Stimulated activated CD4-positive, alpha-beta T cell treated with anti-CD3 and anti-CD28 coated beads, Interleukin-2, amount 100 ng/mL, for 48 hours (primary cell): ENCODE results near the gene KLHL35.
"Not testable (repeated sequence)": the region's sequence is repeated elsewhere in the genome, so short reads cannot be mapped to it uniquely, and the experiment has no call there.

ENCODE experiments used
- DNase-seq, 2 donors: peaks; one replicate each; pipeline ENCODE4 v3.0.0-alpha.2; 2020

KLHL35 gene

DNA sequence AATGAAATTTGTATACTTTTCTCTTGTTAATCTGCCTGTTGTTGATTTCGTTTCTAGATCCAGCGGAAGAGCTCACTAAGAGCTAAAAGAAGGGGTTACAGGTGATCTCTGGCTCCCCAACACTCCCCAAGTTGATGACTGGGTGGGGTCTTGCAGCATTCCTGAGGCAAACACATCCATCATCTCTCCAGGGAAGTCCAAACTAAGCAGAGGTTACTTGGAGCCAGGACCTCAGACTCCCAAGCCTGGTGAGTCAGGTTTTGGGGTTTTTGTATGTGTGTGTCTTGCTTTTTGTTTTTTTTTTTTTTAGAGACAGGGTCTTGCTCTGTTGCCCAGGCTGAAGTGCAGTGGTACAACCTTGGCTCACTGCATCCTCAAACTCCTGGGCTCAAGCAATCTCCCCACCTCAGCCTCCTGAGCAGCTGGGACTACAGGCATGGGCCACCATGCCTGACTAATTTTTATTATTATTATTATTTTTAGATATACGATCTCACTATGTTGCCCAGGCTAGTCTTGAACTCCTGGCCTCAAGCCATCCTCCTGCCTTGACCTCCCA, 45.2 kb downstream of the KLHL35 start:
- no peak for DNase-seq

DNA sequence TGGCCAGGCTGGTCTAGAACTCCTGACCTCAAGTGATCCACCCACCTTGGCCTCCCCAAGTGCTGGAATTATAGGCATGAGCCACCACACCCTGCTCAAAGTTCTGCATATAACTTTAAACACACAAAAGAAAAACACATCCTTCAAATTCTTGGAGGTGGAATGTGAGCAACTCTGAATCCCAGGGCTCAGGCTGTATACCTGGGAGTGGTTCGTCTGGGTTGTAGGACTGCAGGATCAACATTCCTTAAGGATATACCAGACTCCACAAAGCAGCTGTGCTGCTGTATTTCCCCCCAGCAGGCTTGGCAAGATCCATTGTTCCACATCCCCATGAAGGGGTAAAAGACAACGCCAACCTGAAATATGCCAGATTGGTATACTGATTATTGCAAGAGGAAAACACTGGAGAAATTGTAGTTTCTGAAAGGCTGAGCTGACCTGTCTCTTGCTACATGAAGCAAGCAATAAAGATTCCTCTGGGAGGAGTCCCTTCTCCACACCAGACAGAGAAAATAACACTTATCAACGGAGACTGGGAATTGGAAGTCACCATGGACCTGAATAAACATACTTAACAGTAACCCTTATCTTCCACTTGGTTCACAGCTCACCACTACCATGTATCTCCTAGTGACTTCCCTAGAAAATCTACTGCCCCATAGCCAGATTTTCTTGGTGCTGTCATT, 45.9 kb downstream of the KLHL35 start:
- no peak for DNase-seq

DNA sequence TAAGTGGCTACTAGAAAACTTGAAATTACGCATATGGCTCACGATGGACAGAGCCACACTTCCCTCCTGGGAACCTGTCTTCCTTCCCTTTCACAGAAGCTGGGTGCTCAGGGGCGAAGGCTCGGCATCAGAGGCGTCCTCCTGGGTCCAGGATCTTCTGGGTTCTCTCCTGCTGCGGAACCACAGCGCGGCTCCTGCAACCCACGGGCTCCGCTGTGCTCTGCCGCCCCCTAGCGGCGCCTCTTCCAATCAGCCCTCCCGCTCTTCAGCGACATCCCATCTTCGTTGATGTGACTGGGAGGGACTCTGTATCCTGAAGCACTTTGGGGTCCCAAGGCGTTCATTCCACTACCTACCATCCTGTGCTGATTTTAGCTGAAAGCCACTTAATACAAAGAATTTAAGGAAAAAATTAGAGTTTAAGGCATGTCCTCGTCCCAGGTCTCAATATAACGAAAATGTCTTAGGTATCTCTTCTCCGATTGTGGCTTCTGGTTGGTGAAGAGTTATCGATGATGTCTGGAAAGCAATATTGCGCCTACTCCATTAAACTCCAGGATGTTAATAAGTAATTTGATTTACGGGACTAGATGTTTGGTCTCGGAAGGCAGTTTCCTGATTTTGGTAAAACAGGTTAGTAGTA, 48.4 kb downstream of the KLHL35 start:
- DNase-seq = peak; percentile 75 to 78

DNA sequence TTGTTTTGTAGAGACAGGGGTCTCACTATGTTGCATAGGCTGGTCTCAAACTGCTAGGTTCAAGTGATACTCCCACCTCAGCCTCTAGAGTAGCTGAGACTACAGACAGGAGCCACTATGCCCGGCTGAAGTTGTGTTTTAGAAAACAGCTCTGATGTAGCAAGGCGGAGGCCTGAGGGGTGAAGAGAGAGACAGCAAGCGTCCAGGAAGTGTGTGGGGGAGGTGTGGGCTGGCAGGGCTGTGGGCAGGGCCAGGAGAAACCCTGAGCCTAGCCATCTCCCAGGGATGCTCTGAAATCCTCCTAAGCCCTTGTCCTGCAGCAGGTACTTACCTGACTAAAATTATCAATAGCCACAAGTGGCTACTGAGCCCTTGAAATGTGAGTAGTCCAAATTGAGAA, 49.8 kb downstream of the KLHL35 start:
- DNase-seq = no peak

DNA sequence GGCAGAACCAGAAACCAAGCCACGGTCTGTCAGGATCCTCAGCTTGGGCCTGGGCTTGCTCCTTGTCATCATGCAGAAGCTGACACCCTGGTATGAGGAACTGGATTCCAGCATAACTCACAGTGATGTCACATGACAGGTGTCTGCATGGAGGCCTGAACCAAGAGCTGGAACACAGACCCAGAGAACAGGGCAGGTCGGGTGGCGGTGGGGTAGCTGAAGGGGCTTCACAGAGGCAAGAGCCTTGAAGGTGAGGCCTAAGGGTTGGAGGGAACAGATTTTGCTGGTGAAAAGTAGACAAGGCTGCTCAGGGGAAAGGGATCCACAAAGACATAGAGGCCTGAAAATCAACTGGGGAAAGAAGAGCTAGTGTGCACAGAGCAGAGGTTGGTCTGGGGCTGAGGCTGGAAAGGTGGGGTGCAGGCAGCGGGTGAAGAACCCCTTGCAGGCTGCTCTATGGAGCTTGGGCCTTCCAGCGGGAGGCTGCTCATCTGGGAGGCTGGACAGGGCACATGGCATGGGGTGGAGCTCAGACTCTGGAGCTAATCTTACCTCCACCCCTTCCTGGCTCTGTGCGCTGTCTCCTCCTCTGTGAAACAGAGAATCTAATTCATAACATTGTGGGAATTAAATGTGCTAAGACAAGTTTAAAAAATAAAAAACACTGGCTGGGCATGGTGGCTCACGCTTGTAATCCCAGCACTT, 52.1 kb downstream of the KLHL35 start:
- DNase-seq = no peak

DNA sequence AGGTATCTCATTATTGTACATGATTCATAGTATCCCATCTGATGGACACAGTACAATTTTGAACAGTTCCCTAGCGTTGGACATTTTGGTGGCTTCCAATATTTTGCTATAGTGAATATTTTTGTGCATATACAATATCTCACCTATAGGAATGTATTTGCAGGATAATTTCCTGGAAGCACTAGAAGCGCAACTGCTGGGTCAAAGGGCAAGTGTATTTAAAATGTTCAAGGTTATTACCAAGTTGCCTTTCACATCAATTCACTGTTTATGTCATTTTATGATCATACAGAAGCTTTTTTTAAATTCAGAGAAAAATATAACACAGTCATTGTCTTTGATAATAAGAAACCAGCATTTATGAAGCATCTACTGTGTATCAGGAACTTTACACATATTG, 52.8 kb downstream of the KLHL35 start:
- DNase-seq = no peak

DNA sequence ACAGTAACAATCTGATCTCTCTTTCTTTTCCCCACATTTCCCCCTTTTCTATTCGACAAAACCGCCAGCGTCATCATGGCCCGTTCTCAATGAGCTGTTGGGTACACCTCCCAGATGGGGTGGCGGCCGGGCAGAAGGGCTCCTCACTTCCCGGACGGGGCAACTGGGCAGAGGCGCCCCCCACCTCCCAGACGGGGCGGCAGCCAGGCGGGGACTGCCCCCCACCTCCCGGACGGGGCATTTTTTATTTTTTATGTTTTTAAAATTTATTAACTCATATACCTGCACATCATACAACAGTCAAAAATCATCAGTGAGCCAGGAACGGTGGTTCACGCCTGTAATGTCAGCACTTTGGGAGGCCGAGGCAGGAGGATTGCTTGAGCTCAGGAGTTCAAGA, 54.2 kb downstream of the KLHL35 start:
- not testable (repeated sequence) for DNase-seq

DNA sequence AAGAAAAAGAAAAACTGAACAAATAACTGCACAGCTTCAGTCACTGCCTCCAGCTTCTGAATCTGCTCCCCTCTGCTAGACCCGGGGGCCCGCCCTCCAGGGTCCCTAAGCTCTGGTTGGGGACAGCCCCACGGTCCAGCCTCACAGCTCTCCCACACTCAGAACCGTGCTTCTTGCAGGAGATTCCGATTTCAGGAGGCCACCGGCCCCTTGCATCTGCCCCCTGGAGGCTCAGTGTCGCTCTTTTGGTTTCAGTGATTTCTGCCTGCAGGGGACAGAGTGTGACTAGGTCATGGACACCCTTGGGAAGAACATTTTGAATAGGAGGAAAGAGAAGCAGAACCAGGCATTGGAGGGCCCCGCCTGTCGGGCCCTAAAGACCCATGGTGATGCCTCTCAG, 56.8 kb downstream of the KLHL35 start:
- no peak for DNase-seq

DNA sequence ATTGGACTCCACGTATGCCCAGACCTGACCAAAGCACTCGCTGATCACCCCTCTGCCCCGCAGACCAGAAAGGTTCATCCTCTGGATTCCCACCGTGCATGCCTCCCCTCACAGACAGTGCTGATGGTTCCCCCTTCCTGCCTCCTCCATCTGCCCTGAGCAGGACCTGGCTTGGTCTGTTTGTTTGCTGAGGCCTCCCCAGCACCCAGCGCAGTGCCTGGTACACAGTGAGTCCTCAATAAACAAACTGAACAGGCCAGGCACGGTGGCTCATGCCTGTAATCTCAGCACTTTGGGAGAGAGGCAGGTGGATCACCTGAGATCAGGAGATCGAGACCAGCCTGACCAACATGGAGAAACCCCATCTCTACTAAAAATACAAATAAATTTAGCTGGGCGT, 57.4 kb downstream of the KLHL35 start:
- no peak for DNase-seq

DNA sequence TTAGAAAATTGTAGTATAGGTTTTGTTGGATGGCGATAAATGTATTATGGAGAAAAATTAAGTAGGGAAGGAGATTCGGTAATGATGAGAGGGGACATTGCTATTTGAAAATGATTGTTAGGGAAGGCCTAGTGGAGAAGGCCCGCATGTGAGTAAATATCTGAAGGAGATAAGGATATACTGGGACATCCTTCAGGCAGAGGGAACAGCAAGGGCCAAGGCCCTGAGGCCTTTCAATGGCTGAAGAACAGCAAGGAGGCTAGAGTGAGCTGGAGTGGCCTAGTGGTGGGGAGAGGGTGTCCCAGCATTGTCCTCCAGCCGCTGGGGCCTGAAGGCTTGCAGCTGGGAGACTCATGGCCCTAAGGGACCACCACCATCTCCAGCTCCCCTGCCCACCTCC, 58.4 kb downstream of the KLHL35 start:
- no peak for DNase-seq

DNA sequence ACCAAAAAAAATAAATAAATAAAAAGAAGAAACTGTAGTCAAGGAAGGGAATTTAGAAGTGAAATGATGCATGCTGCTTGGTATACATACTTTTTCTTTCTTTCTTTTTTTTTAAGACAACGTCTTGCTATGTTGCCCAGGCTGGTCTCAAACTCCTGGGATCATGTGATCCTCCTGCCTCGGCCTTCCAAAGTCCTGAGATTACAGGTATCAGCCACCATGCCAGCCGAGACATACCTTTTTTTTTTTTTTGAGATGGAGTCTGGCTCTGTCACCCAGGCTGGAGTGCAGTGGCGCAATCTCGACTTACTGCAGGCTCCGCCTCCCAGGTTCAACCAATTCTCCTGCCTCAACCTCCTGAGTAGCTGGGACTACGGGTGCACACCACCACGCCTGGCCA, 59.8 kb downstream of the KLHL35 start:
- DNase-seq = no peak
